IMR-90 (cell line): ENCODE measurements around the gene CDC25B. TPM values are rescaled to one million over a fixed set of nuclear protein-coding genes. Genes with fewer than 3 reads are reported as not detected.

Experiments used
- ATAC-seq: fragments of 200-7000 bp; cut with Tn5 transposase; 2 replicates; pipeline ENCODE4 v1.9.1; 2020; ENCODE audit warnings: low read depth, mild to moderate bottlenecking, moderate library complexity
- BruUV-seq: library from RNA; stranded (reverse); fragments of 400-500 nt; replicated peaks from 2 replicates; lab custom pipeline; 2021; lab: Mats Ljungman, UMichigan
- CTCF ChIA-PET: fragments of 300-600 bp; formaldehyde crosslinking; extraction: SDS; loops from one replicate; lab custom pipeline; 2021; ENCODE audit warnings: antibody characterized with exemption; lab: Yijun Ruan, JAX
- POLR2A ChIA-PET: fragments of 300-600 bp; sonication (Branson Sonifier 250); formaldehyde crosslinking; loops from one replicate; lab custom pipeline; 2022; ENCODE audit warnings: antibody characterized with exemption; ENCODE audit not compliant: unreplicated experiment; lab: Charles Lee
- DNase-seq: peaks from one replicate; pipeline ENCODE4 v3.0.0; 2013
- H2AFZ ChIP-seq: replicated peaks from 2 replicates; pipeline ENCODE3; 2013; ENCODE audit warnings: low read length, mild to moderate bottlenecking; ENCODE audit not compliant: poor library complexity
- H2AK5ac ChIP-seq: 2 replicates; pipeline ENCODE4 v1.6.1; 2013; ENCODE audit warnings: low read depth, low read length, inconsistent platforms
- H2AK9ac ChIP-seq: replicated peaks from 2 replicates; pipeline ENCODE3; 2013; ENCODE audit warnings: mild to moderate bottlenecking, low read depth, low read length, moderate library complexity; ENCODE audit not compliant: poor library complexity
- H2BK120ac ChIP-seq: 2 replicates; pipeline ENCODE4 v1.6.1; 2013; ENCODE audit warnings: low read depth, low read length, inconsistent platforms
- H2BK15ac ChIP-seq: 3 replicates; pipeline ENCODE4 v1.6.1; 2013; ENCODE audit warnings: low read depth, low read length, inconsistent platforms
- H2BK20ac ChIP-seq: 2 replicates; pipeline ENCODE4 v1.6.1; 2013; ENCODE audit warnings: low read depth, mild to moderate bottlenecking, inconsistent platforms, low read length, moderate library complexity
- H2BK5ac ChIP-seq: 2 replicates; pipeline ENCODE4 v1.6.1; 2013; ENCODE audit warnings: mild to moderate bottlenecking, low read depth, low read length, inconsistent platforms; ENCODE audit not compliant: poor library complexity, severe bottlenecking
- H3K14ac ChIP-seq: replicated peaks from 2 replicates; pipeline ENCODE4 v1.6.1; 2013; ENCODE audit warnings: low read depth, low read length, inconsistent platforms
- H3K18ac ChIP-seq: 2 replicates; pipeline ENCODE4 v1.6.1; 2013; ENCODE audit warnings: low read depth, low read length, control low read depth
- H3K23ac ChIP-seq: 2 replicates; pipeline ENCODE4 v1.6.1; 2013; ENCODE audit warnings: low read depth, low read length, inconsistent platforms
- H3K27ac ChIP-seq: 2 replicates; pipeline ENCODE4 v1.5.1; 2013; ENCODE audit warnings: mild to moderate bottlenecking, control low read depth, low read length; ENCODE audit not compliant: insufficient read depth
- H3K27me3 ChIP-seq: 2 replicates; pipeline ENCODE4 v1.6.1; 2013; ENCODE audit warnings: low read length; ENCODE audit not compliant: control insufficient read depth, insufficient read depth
- H3K36me3 ChIP-seq: 2 replicates; pipeline ENCODE4 v1.6.1; 2013; ENCODE audit warnings: low read length, mixed read lengths; ENCODE audit not compliant: control insufficient read depth, insufficient read depth
- H3K4ac ChIP-seq: 2 replicates; pipeline ENCODE4 v1.6.1; 2013; ENCODE audit warnings: low read depth, low read length, inconsistent platforms
- H3K4me1 ChIP-seq: 2 replicates; pipeline ENCODE4 v1.6.1; 2013; ENCODE audit warnings: low read length, mixed read lengths; ENCODE audit not compliant: control insufficient read depth, insufficient read depth
- H3K4me2 ChIP-seq: 2 replicates; pipeline ENCODE4 v1.6.1; 2013; ENCODE audit warnings: low read depth, mild to moderate bottlenecking, control low read depth, low read length, moderate library complexity
- H3K4me3 ChIP-seq: 2 replicates; pipeline ENCODE4 v1.5.1; 2013; ENCODE audit warnings: low read depth, mild to moderate bottlenecking, control low read depth, low read length, moderate library complexity; ENCODE audit not compliant: insufficient read depth
- H3K56ac ChIP-seq: 2 replicates; pipeline ENCODE4 v1.6.1; 2013; ENCODE audit warnings: low read length, inconsistent platforms; ENCODE audit not compliant: insufficient read depth; ENCODE audit errors: extremely low read depth
- H3K79me1 ChIP-seq, 2 experiments: 2 replicates each; pipeline ENCODE4 v1.6.1; 2013; ENCODE audit warnings: low read length in 2 of 2, inconsistent platforms in 1 of 2, low read depth in 1 of 2
- H3K9ac ChIP-seq: 2 replicates; pipeline ENCODE4 v1.6.1; 2013; ENCODE audit warnings: low read depth, low read length, control low read depth
- H3K9me1 ChIP-seq: 2 replicates; pipeline ENCODE4 v1.6.1; 2013; ENCODE audit warnings: low read length, inconsistent platforms; ENCODE audit not compliant: insufficient read depth
- H3K9me3 ChIP-seq: 2 replicates; pipeline ENCODE4 v1.6.1; 2013; ENCODE audit warnings: low read length; ENCODE audit not compliant: control insufficient read depth, insufficient read depth
- H4K20me1 ChIP-seq: 2 replicates; pipeline ENCODE4 v1.6.1; 2013; ENCODE audit warnings: low read length, inconsistent platforms; ENCODE audit not compliant: insufficient read depth
- H4K5ac ChIP-seq: 2 replicates; pipeline ENCODE4 v1.6.1; 2013; ENCODE audit warnings: mild to moderate bottlenecking, low read depth, low read length, control low read depth
- H4K8ac ChIP-seq, 2 experiments: 2 replicates each; pipeline ENCODE4 v1.6.1; 2013; ENCODE audit warnings: low read depth in 2 of 2, low read length in 2 of 2, control low read depth in 1 of 2, inconsistent platforms in 1 of 2
- H4K91ac ChIP-seq: 2 replicates; pipeline ENCODE4 v1.6.1; 2013; ENCODE audit warnings: low read depth, low read length, inconsistent platforms; ENCODE audit not compliant: insufficient read depth
- MXI1 ChIP-seq: IDR thresholded peaks from 2 replicates; pipeline ENCODE4 v1.6.1; 2012; ENCODE audit warnings: low read depth, mild to moderate bottlenecking, low read length, moderate library complexity, borderline replicate concordance
- RAD21 ChIP-seq: IDR thresholded peaks from 2 replicates; pipeline ENCODE4 v1.6.1; 2012; ENCODE audit warnings: low read length, improper control_type of control experiment
- WGBS, 2 experiments: methylation state at CpG; one replicate each; pipeline versions ENCODE4 v1.1.5 to v1.1.7; 2013; ENCODE audit warnings: missing lambda C conversion rate in 2 of 2; ENCODE audit not compliant: insufficient read length in 1 of 2; ENCODE audit errors: extremely low coverage in 2 of 2; 5-methylcytosine and 5-hydroxymethylcytosine counted together
- dilution Hi-C: fragments of 300-500 bp; cut with HindIII; formaldehyde crosslinking; loops from one replicate; pipeline ENCODE4 v1.14.3; 2018; ENCODE audit warnings: low sequenced_read_pairs; ENCODE audit not compliant: unreplicated experiment
- in situ Hi-C: fragments of 300-500 bp; cut with MboI; formaldehyde crosslinking; loops from 3 replicates; pipeline ENCODE4 v1.14.3; 2019; ENCODE audit warnings: low sequenced_read_pairs, inconsistent platforms, mixed read lengths
- intact Hi-C: fragments of 100-400 bp; cut with micrococcal nuclease; formaldehyde crosslinking; loops from 2 replicates; pipeline ENCODE4 v1.10.0; 2022
- polyA plus RNA-seq, 3 experiments: library from polyadenylated mRNA; depleted of rRNA; stranded (reverse); fragments of >200 nt; gene quantifications; 2 replicates each; pipeline ENCODE4 v1.2.3, GENCODE V29; 2012; ENCODE audit warnings: low replicate concordance in 1 of 3
- total RNA-seq: library from RNA; depleted of rRNA; stranded (reverse); fragments of >200 nt; gene quantifications from 2 replicates; pipeline ENCODE4 v1.2.3, GENCODE V29; 2012
- TF ChIP-seq, protein P1 (sequence below): conservative IDR thresholded peaks from 2 replicates; pipeline ENCODE4 v1.5.1; 2012; ENCODE audit warnings: mild to moderate bottlenecking, low read depth, low read length, improper control_type of control experiment

Gene CDC25B
- total and polyA plus RNA-seq, 2 of the 4 experiments (the other 2 are of a cell fraction), result 14.5 to 50.5 TPM

DNA sequence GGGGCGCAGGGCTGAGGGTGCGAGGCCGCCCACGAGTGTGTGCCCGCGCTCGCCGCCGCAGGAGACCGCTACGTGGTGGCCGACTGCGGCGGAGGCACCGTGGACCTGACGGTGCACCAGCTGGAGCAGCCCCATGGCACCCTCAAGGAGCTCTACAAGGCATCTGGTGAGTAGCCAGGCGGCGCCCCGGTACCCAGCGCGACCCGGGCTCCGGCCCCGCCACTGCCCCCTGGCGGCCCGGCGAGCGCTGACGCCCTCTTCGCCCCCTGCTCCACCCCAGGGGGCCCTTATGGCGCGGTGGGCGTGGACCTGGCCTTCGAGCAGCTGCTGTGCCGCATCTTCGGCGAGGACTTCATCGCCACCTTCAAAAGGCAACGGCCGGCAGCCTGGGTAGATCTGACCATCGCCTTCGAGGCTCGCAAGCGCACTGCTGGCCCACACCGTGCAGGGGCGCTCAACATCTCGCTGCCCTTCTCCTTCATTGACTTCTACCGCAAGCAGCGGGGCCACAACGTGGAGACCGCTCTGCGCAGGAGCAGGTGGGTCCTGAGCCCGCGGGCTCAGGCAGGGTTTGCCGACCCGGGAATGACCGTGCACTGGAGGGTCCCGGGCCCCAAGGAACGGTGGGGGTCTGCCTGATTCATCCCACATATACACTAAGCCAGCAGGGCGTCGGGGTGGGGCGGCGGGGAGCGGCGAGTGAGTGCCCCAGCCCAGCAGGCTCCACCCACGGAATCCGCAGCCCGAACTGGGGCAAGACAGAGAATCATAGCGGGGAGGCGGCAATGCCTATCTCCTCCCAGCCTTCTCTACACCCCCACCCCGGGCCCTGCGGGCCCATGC lies 46.2 kb upstream of the CDC25B start:
- Histone ChIP-seq H3K4me2 (no peak overlapping the region), H3K27me3 (peaks cover 8% of the 10 kb centered on the region), H4K91ac (no peak overlapping the region), H2BK120ac (no peak overlapping the region), H3K9ac (no peak overlapping the region), H3K4me3 (no peak overlapping the region), H2BK20ac (no peak overlapping the region), H2BK5ac (no peak overlapping the region), H2AK9ac (no peak overlapping the region), H3K23ac (no peak overlapping the region), H4K8ac (no peak overlapping the region), H3K27ac (no peak overlapping the region), H3K56ac (no peak overlapping the region), H3K4me1 (no peaks in the 10 kb centered on the region), H4K20me1 (0 out of 2 replicates have a peak, but pooled peaks cover 6% of the 10 kb centered on the region), H3K4ac (no peak overlapping the region), H2AFZ (no peak overlapping the region), H3K14ac (no peak overlapping the region), H3K79me1 (no peaks in the 10 kb centered on the region), H3K9me1 (no peaks in the 10 kb centered on the region), H4K5ac (no peak overlapping the region), H2AK5ac (no peak overlapping the region), H3K18ac (no peak overlapping the region), H3K9me3 (no peaks in the 10 kb centered on the region), H3K36me3 (peaks cover 2% of the 10 kb centered on the region), H2BK15ac (no peak overlapping the region)
- intact Hi-C loops, result no loop called here
- 78% methylated on average over 48 of the region's 72 CpGs; no CpG with 5 or more reads in 1 of the 2 experiments for WGBS, 2 experiments
- ChIA-PET POLR2A (no interaction called here), CTCF (no interaction called here)
- TF ChIP-seq RAD21 (peak; percentile 17; the same call in 1 of the 2 replicates), MXI1 (no peak)
- TF ChIP-seq, protein P1, sequence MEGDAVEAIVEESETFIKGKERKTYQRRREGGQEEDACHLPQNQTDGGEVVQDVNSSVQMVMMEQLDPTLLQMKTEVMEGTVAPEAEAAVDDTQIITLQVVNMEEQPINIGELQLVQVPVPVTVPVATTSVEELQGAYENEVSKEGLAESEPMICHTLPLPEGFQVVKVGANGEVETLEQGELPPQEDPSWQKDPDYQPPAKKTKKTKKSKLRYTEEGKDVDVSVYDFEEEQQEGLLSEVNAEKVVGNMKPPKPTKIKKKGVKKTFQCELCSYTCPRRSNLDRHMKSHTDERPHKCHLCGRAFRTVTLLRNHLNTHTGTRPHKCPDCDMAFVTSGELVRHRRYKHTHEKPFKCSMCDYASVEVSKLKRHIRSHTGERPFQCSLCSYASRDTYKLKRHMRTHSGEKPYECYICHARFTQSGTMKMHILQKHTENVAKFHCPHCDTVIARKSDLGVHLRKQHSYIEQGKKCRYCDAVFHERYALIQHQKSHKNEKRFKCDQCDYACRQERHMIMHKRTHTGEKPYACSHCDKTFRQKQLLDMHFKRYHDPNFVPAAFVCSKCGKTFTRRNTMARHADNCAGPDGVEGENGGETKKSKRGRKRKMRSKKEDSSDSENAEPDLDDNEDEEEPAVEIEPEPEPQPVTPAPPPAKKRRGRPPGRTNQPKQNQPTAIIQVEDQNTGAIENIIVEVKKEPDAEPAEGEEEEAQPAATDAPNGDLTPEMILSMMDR, result peak; percentile 33
- 0 out of 2 replicates have a peak, but pooled peaks have one; percentile 31 for ATAC-seq
- in situ Hi-C loops, result no loop called here
- dilution Hi-C loops, result no loop called here
- no peak for DNase-seq
- no TSS peak for BruUV-seq
